Brain microvascular endothelial cell (primary cell): ENCODE measurements around the gene ESPN.

Experiments used
- DNase-seq: peaks from one replicate; pipeline ENCODE4 v3.0.0-alpha.2; 2020
- H3K27ac ChIP-seq: fragments of 250-450 bp; sonication (Bioruptor Pico); 2 replicates; pipeline ENCODE4 v1.5.1; 2020; ENCODE audit warnings: mild to moderate bottlenecking, moderate library complexity
- H3K27me3 ChIP-seq: fragments of 250-450 bp; sonication (Bioruptor Pico); replicated peaks from 2 replicates; pipeline ENCODE4 v1.5.1; 2020; ENCODE audit warnings: mild to moderate bottlenecking
- H3K36me3 ChIP-seq: fragments of 250-450 bp; sonication (Bioruptor Pico); replicated peaks from 2 replicates; pipeline ENCODE4 v1.5.1; 2020; ENCODE audit warnings: mild to moderate bottlenecking
- H3K4me3 ChIP-seq: 2 replicates; pipeline ENCODE4 v1.5.1; 2011; ENCODE audit warnings: low read depth, mild to moderate bottlenecking, control low read depth, low read length, moderate library complexity
- in situ Hi-C: cut with HindIII; loops from 2 replicates; pipeline ENCODE4 v1.10.0; 2017; ENCODE audit warnings: low sequenced_read_pairs, low pct_ligation_motif_present
- TF ChIP-seq, protein P1 (sequence below): IDR thresholded peaks from 2 replicates; pipeline ENCODE4 v1.5.1; 2011; ENCODE audit warnings: low read depth, mild to moderate bottlenecking, moderate library complexity, low read length, control low read depth, inconsistent platforms; ENCODE audit errors: missing control alignments

ESPN gene

DNA sequence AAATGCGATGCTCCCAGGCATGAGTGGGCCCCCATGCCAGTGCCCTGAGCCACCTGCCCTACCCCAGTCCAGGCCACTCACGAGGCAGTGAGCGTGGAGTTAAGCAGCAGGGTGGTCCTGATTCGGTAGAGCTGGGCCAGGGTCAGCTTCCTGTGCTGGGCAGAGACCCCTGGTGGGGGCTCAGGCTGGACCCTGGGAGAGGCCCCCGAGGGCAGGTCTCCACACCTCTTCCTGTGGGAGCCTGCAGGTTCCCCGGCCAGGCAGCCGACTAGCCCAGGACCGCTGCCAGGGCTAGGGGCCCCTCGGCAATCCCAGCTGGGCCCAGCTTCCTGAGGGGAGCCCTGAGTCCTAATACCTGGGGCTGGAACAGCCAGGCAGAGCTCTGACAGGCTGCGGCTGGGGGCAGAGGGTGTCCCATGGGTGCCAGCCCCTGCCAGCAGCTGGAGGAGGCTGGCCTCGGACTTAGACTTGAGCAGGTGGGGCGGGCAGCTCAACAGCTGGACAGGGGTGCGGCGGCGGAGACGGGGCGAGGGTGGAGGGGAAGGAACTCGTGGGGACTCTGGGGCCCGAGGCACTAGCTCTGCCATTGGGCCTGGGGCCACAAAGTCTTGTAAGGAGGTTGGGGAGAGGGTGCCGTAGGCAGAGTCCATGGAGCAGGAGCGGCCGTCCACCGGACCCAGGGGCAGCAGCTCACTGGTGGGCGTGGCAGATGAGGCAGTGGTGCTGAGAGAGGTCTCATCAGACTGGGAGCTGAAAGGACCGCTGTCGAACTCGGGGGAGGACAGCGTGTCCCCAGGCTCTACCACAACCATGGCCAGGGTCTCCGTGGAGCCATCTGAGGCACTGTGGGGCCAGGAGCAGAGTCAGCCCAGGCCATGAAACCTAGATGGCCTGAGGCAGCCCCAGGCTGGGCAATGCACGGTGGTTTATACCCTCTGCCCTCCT lies 43.4 kb downstream of the ESPN start:
- DNase-seq = no peak
- in situ Hi-C loops = no loop called here

DNA sequence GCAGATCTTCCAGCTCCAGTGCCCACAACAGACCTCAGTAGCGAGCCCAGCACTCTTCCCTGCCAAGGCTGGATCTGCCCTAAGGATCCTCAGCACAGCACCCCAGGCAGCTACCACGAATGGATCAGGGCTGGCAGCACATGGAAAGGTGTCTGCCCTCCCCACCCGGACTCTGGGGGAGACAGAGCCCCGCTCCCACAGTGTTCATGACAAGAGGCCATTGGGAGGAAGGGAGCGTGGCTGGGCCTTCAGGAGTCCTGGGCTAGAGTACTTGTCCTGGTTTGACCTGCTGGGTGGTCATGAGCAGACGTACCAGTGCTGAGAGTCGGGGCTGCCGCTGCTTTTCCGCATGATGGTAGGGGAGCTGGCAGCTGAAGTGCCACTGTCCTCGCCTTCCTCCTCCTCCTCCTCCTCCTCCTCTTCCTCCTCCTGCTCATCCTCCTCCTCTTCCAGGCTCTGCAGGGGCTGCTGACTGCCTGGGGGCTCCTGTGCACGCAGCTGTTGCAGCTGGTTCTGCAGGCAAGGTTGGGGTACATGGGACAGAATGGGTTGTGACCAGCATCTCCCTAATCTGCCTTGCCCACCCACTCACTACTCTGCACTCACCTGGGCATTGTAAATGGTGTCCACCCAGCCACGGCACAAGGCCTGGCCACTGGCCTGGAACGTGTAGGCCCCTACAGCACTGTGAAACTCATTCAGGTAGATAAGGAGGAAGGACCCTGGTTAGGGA lies 44.3 kb downstream of the ESPN start:
- no peaks in the 10 kb centered on the region for H3K27me3 ChIP-seq
- no peak for DNase-seq
- in situ Hi-C loops = no loop called here
- TF ChIP-seq, protein P1, sequence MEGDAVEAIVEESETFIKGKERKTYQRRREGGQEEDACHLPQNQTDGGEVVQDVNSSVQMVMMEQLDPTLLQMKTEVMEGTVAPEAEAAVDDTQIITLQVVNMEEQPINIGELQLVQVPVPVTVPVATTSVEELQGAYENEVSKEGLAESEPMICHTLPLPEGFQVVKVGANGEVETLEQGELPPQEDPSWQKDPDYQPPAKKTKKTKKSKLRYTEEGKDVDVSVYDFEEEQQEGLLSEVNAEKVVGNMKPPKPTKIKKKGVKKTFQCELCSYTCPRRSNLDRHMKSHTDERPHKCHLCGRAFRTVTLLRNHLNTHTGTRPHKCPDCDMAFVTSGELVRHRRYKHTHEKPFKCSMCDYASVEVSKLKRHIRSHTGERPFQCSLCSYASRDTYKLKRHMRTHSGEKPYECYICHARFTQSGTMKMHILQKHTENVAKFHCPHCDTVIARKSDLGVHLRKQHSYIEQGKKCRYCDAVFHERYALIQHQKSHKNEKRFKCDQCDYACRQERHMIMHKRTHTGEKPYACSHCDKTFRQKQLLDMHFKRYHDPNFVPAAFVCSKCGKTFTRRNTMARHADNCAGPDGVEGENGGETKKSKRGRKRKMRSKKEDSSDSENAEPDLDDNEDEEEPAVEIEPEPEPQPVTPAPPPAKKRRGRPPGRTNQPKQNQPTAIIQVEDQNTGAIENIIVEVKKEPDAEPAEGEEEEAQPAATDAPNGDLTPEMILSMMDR = no peak
- no peak overlapping the region for H3K4me3 ChIP-seq
- H3K27ac ChIP-seq = no peak overlapping the region
- H3K36me3 ChIP-seq = peaks cover 46% of the 10 kb centered on the region

More for the DNA sequence above, 43.4 kb downstream of the ESPN start:
- TF ChIP-seq, protein P1 = no peak
- H3K36me3 ChIP-seq = peaks cover 45% of the 10 kb centered on the region
- no peak overlapping the region for H3K4me3 ChIP-seq
- no peaks in the 10 kb centered on the region for H3K27me3 ChIP-seq
- no peak overlapping the region for H3K27ac ChIP-seq

GRCh38 chr1:6470132-6471085 lies 45.8 kb downstream of the ESPN start:
- DNase-seq = no peak
- no peak overlapping the region for H3K4me3 ChIP-seq
- H3K36me3 ChIP-seq = peaks cover 46% of the 10 kb centered on the region
- H3K27ac ChIP-seq = no peak overlapping the region
- no peaks in the 10 kb centered on the region for H3K27me3 ChIP-seq
- in situ Hi-C loops = no loop called here
- TF ChIP-seq, protein P1 = no peak

GRCh38 chr1:6471086-6471969 lies 46.8 kb downstream of the ESPN start:
- TF ChIP-seq, protein P1 = no peak
- Histone ChIP-seq H3K27me3 (no peaks in the 10 kb centered on the region), H3K4me3 (no peak overlapping the region), H3K27ac (no peak overlapping the region), H3K36me3 (peaks cover 46% of the 10 kb centered on the region)
- no peak for DNase-seq
- in situ Hi-C loops = no loop called here

- Histone ChIP-seq H3K4me3 (no peak overlapping the region), H3K36me3 (peaks cover 46% of the 10 kb centered on the region), H3K27me3 (no peaks in the 10 kb centered on the region), H3K27ac (no peak overlapping the region)
- no peak for DNase-seq
- TF ChIP-seq, protein P1 = no peak
- in situ Hi-C loops = no loop called here
Measured at GRCh38 chr1:6471970-6472368, 47.4 kb downstream of the ESPN start.
